ENCODE results near the gene KCNE1.
"Not testable (repeated sequence)": the region's sequence is repeated elsewhere in the genome, so short reads cannot be mapped to it uniquely, and the experiment has no call there.

The KCNE1 gene

GRCh38 chr21:34557261-34557660, 45.3 kb upstream of the KCNE1 start:
- H3K27ac ChIP-seq (ENCODE audit: low read depth, low read length) = no peak overlapping the region
- no peak overlapping the region for H2BK15ac ChIP-seq (replicated peaks; ENCODE audit: low read depth)
- H3K4me2 ChIP-seq (ENCODE audit: low read length) = no peak overlapping the region
- H3K4ac ChIP-seq (ENCODE audit: low read depth, low read length) = no peak overlapping the region
- no peak for DNase-seq
- H3K56ac ChIP-seq (ENCODE audit: low read length) = no peak overlapping the region
- no peak overlapping the region for H2BK120ac ChIP-seq (ENCODE audit: low read depth, low read length)
- WGBS (ENCODE audit: extremely low coverage, insufficient coverage, low lambda C conversion rate) = no CpG with 5 or more reads among the region's 5 CpGs
- no peaks in the 10 kb centered on the region for H3K79me2 ChIP-seq (ENCODE audit: control insufficient read depth, insufficient read depth, low read length)
- no peak overlapping the region for H4K5ac ChIP-seq (ENCODE audit: low read length)
- H3K23ac ChIP-seq (ENCODE audit: low read length) = no peak overlapping the region
- no peak overlapping the region for H3K9ac ChIP-seq (ENCODE audit: low read length)
- no peaks in the 10 kb centered on the region for H3K4me1 ChIP-seq (ENCODE audit: control insufficient read depth, low read depth, low read length)
- no peak overlapping the region for H3K4me3 ChIP-seq (ENCODE audit: low read length)
- H3K18ac ChIP-seq (ENCODE audit: low read length) = no peak overlapping the region
- H3K36me3 ChIP-seq (ENCODE audit: control insufficient read depth, insufficient read depth, low read length) = no peaks in the 10 kb centered on the region
- H4K8ac ChIP-seq (ENCODE audit: low read depth, low read length) = no peak overlapping the region
- no peaks in the 10 kb centered on the region for H3K79me1 ChIP-seq (ENCODE audit: low read length)
- H2BK5ac ChIP-seq (ENCODE audit: low read length) = no peak overlapping the region
- no peak overlapping the region for H2AK5ac ChIP-seq (ENCODE audit: low read length)
- H3K27me3 ChIP-seq (ENCODE audit: insufficient read depth, low read length, poor library complexity) = no peaks in the 10 kb centered on the region

GRCh38 chr21:34554670-34555069, 42.7 kb upstream of the KCNE1 start:
- H2BK15ac ChIP-seq (replicated peaks; ENCODE audit: low read depth); H3K79me1 ChIP-seq (ENCODE audit: low read length); H3K27me3 ChIP-seq (ENCODE audit: insufficient read depth, low read length, poor library complexity); H3K4ac ChIP-seq (ENCODE audit: low read depth, low read length); H3K23ac ChIP-seq (ENCODE audit: low read length); H3K56ac ChIP-seq (ENCODE audit: low read length); H2BK5ac ChIP-seq (ENCODE audit: low read length); H3K4me3 ChIP-seq (ENCODE audit: low read length); H3K36me3 ChIP-seq (ENCODE audit: control insufficient read depth, insufficient read depth, low read length); H2BK120ac ChIP-seq (ENCODE audit: low read depth, low read length); H2AK5ac ChIP-seq (ENCODE audit: low read length); H3K27ac ChIP-seq (ENCODE audit: low read depth, low read length); H3K9ac ChIP-seq (ENCODE audit: low read length); H3K4me2 ChIP-seq (ENCODE audit: low read length); H3K18ac ChIP-seq (ENCODE audit: low read length); H4K8ac ChIP-seq (ENCODE audit: low read depth, low read length); H4K5ac ChIP-seq (ENCODE audit: low read length); H3K4me1 ChIP-seq (ENCODE audit: control insufficient read depth, low read depth, low read length); DNase-seq; H3K79me2 ChIP-seq (ENCODE audit: control insufficient read depth, insufficient read depth, low read length): not testable (repeated sequence)
- no CpG with 5 or more reads among the region's 2 CpGs for WGBS (ENCODE audit: extremely low coverage, insufficient coverage, low lambda C conversion rate)

GRCh38 chr21:34554227-34554626, 42.2 kb upstream of the KCNE1 start:
- H3K4me2 ChIP-seq (ENCODE audit: low read length) = no peak overlapping the region
- H4K8ac ChIP-seq (ENCODE audit: low read depth, low read length) = no peak overlapping the region
- no peaks in the 10 kb centered on the region for H3K4me1 ChIP-seq (ENCODE audit: control insufficient read depth, low read depth, low read length)
- H3K9ac ChIP-seq (ENCODE audit: low read length) = no peak overlapping the region
- no peak overlapping the region for H3K4me3 ChIP-seq (ENCODE audit: low read length)
- WGBS (ENCODE audit: extremely low coverage, insufficient coverage, low lambda C conversion rate) = no CpG with 5 or more reads among the region's 4 CpGs
- no peaks in the 10 kb centered on the region for H3K36me3 ChIP-seq (ENCODE audit: control insufficient read depth, insufficient read depth, low read length)
- H3K23ac ChIP-seq (ENCODE audit: low read length) = no peak overlapping the region
- no peak overlapping the region for H2AK5ac ChIP-seq (ENCODE audit: low read length)
- no peak for DNase-seq
- H3K79me2 ChIP-seq (ENCODE audit: control insufficient read depth, insufficient read depth, low read length) = no peaks in the 10 kb centered on the region
- H2BK120ac ChIP-seq (ENCODE audit: low read depth, low read length) = no peak overlapping the region
- H2BK15ac ChIP-seq (replicated peaks; ENCODE audit: low read depth) = no peak overlapping the region
- no peak overlapping the region for H3K27ac ChIP-seq (ENCODE audit: low read depth, low read length)
- no peaks in the 10 kb centered on the region for H3K27me3 ChIP-seq (ENCODE audit: insufficient read depth, low read length, poor library complexity)
- H3K79me1 ChIP-seq (ENCODE audit: low read length) = no peaks in the 10 kb centered on the region
- no peak overlapping the region for H3K4ac ChIP-seq (ENCODE audit: low read depth, low read length)
- no peak overlapping the region for H3K56ac ChIP-seq (ENCODE audit: low read length)
- no peak overlapping the region for H3K18ac ChIP-seq (ENCODE audit: low read length)
- no peak overlapping the region for H4K5ac ChIP-seq (ENCODE audit: low read length)
- H2BK5ac ChIP-seq (ENCODE audit: low read length) = no peak overlapping the region

- Histone ChIP-seq H3K4me2 (ENCODE audit: low read length) (no peak overlapping the region), H4K5ac (ENCODE audit: low read length) (no peak overlapping the region), H3K9ac (ENCODE audit: low read length) (no peak overlapping the region), H3K27ac (ENCODE audit: low read depth, low read length) (no peak overlapping the region), H3K4me3 (ENCODE audit: low read length) (no peak overlapping the region), H3K79me2 (ENCODE audit: control insufficient read depth, insufficient read depth, low read length) (no peaks in the 10 kb centered on the region), H3K56ac (ENCODE audit: low read length) (no peak overlapping the region), H2AK5ac (ENCODE audit: low read length) (no peak overlapping the region), H2BK15ac (replicated peaks; ENCODE audit: low read depth) (no peak overlapping the region), H4K8ac (ENCODE audit: low read depth, low read length) (no peak overlapping the region), H3K4me1 (ENCODE audit: control insufficient read depth, low read depth, low read length) (no peaks in the 10 kb centered on the region), H3K23ac (ENCODE audit: low read length) (no peak overlapping the region), H3K27me3 (ENCODE audit: insufficient read depth, low read length, poor library complexity) (no peaks in the 10 kb centered on the region), H3K36me3 (ENCODE audit: control insufficient read depth, insufficient read depth, low read length) (no peaks in the 10 kb centered on the region), H3K18ac (ENCODE audit: low read length) (no peak overlapping the region), H2BK120ac (ENCODE audit: low read depth, low read length) (no peak overlapping the region), H2BK5ac (ENCODE audit: low read length) (no peak overlapping the region), H3K4ac (ENCODE audit: low read depth, low read length) (no peak overlapping the region), H3K79me1 (ENCODE audit: low read length) (no peaks in the 10 kb centered on the region)
- peak; percentile 79 for DNase-seq
- no CpG with 5 or more reads among the region's 9 CpGs for WGBS (ENCODE audit: extremely low coverage, insufficient coverage, low lambda C conversion rate)
Observed at GRCh38 chr21:34553151-34553952, 41.3 kb upstream of the KCNE1 start.

- no peak overlapping the region for H3K9ac ChIP-seq (ENCODE audit: low read length)
- no peak overlapping the region for H2BK120ac ChIP-seq (ENCODE audit: low read depth, low read length)
- no peak overlapping the region for H3K27ac ChIP-seq (ENCODE audit: low read depth, low read length)
- H2BK15ac ChIP-seq (replicated peaks; ENCODE audit: low read depth) = no peak overlapping the region
- H4K5ac ChIP-seq (ENCODE audit: low read length) = no peak overlapping the region
- DNase-seq = no peak
- H3K27me3 ChIP-seq (ENCODE audit: insufficient read depth, low read length, poor library complexity) = no peaks in the 10 kb centered on the region
- no peak overlapping the region for H3K4me2 ChIP-seq (ENCODE audit: low read length)
- no peak overlapping the region for H4K8ac ChIP-seq (ENCODE audit: low read depth, low read length)
- no peak overlapping the region for H2AK5ac ChIP-seq (ENCODE audit: low read length)
- H3K79me1 ChIP-seq (ENCODE audit: low read length) = no peaks in the 10 kb centered on the region
- H3K4me1 ChIP-seq (ENCODE audit: control insufficient read depth, low read depth, low read length) = no peaks in the 10 kb centered on the region
- no peaks in the 10 kb centered on the region for H3K36me3 ChIP-seq (ENCODE audit: control insufficient read depth, insufficient read depth, low read length)
- no peak overlapping the region for H2BK5ac ChIP-seq (ENCODE audit: low read length)
- no peak overlapping the region for H3K4me3 ChIP-seq (ENCODE audit: low read length)
- no peak overlapping the region for H3K23ac ChIP-seq (ENCODE audit: low read length)
- no CpG with 5 or more reads among the region's 7 CpGs for WGBS (ENCODE audit: extremely low coverage, insufficient coverage, low lambda C conversion rate)
- no peak overlapping the region for H3K18ac ChIP-seq (ENCODE audit: low read length)
- H3K56ac ChIP-seq (ENCODE audit: low read length) = no peak overlapping the region
- no peaks in the 10 kb centered on the region for H3K79me2 ChIP-seq (ENCODE audit: control insufficient read depth, insufficient read depth, low read length)
- H3K4ac ChIP-seq (ENCODE audit: low read depth, low read length) = no peak overlapping the region
Observed at GRCh38 chr21:34552360-34553098, 40.5 kb upstream of the KCNE1 start.

Data from mesendoderm (in vitro differentiated cells).